GM21576 (cell line): ENCODE results near the gene PPP2R1B.
A peak's percentile ranks its signal among the peaks of the same experiment; 100 is the strongest.

Experiments used
- ATAC-seq: cut with Tn5 transposase; IDR thresholded peaks from one replicate; pipeline ENCODE4 v1.9.1; 2021; ENCODE audit warnings: mild to moderate bottlenecking, moderate library complexity; ENCODE audit not compliant: unreplicated experiment

PPP2R1B gene

DNA sequence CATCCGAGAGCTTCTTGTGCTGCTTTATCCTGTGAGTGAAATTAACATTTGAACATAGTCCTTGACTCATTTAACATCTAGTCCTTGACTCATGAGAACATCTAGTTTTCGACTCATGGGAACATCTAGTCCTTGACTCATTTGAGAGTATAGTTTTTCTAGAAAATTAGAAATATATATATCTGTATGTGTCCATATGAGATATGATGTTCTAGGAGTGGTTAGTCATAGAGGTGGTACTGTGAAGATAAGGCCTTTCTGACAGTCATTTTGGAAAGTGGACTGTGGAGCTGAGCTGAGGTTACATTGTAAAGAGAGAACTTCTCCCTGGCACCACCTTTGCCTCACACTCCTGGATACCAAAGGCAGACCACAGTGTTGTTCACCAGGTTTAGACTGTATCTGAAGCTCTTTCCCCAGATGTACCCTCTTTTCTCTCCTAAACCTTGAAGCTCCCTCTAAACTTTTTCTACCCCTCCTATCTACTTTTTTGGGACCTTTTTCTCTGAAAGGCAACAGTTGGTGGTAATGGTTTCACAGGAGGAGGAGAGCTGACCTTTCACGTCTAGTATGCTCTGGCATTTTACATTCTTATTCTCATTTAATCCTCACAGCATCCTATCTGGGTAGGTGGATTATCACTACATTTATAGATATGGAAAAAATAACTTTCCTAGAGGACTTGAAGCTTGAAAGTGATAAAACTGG lies 67.2 kb downstream of the PPP2R1B start:
- ATAC-seq, result no peak

DNA sequence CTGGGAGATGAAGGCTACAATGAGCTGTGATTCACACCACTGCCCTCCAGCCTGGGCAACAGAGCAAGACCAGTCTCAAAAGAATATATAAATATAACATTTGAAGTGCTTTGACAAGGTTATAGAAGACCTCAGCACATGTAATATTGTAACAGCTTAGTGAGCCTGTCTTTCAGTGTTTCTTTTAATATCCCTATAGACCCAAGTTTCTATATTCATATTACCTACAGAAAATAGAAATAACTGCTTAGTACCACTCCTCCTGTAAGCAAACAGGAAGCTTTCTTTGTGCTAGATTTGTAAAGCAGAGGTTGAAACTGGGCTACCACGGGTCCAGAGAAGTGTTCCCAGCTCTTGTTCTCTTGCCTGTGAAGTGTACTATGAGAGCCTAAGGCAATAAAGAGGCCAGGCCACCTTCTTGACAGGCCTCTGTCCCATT lies 68.2 kb downstream of the PPP2R1B start:
- ATAC-seq, result peak; percentile 39

DNA sequence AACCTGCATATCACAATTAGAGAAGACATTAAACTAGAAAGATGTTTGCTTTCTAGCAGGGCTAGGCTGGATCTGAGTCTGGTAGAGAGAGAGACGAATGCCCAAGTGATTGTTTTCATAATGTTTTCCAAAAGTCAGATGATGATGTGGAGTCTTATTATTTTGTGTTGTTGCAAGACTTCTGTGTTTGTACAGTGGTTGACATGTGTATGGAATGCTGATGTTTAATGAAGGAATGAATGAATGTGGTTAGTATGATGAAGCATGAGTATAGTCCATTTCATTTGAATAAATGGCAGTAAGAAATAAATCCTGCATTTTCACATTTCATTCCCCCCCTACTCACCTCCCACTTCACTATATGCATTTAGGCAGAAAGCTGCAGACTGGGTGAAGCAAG lies 69.6 kb downstream of the PPP2R1B start:
- ATAC-seq, result no peak

DNA sequence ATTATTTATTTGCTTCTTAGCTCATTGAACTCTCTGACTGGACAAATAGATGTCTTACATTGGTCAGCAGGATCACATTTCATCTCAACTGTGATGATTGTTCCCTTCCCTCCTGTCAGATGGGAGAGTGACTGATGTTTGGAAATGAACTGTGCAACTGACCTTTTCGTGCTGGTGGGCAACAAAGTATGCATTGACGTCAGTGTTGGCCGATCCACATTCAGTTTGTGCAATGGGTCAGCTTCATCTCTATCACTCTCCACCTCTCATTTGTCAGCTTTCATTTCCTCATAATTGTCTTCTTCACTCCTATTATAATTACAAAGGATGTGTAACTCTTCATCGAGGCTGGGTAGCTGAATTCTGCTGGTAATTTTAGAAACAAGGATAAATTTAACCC lies 71.3 kb downstream of the PPP2R1B start:
- ATAC-seq, result no peak

DNA sequence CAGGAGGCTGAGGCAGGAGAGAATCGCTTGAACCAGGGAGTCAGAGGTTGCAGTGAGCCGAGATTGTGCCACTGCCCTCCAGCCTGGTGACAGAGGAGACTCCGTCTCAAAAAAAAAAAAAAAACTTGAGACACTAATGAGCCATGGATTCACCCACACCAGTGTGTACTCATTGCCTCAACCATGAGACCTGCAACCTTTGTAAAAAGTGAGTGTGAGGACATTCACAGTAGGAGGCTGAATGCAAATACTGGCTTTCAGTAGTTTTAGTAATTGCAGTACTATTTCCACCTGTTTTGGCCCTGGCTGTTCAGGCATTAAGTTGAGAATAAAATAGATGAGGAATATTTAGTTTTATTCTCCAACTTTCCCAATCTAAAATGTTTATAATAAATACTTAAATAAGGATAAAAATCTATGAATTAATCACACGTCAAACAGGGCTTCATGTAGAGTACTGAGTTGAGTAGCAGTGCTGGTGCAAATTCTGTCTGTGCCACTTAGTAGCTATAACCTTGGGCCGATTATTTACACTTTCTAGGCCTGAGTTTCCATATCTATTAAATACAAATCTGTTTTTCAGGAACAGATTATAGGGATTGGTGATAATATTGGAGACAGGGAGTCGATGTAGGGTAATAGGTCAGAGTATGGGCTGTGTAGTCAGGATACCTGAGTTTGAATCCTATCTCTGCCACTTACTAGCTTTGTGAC lies 72.8 kb downstream of the PPP2R1B start:
- ATAC-seq, result no peak

DNA sequence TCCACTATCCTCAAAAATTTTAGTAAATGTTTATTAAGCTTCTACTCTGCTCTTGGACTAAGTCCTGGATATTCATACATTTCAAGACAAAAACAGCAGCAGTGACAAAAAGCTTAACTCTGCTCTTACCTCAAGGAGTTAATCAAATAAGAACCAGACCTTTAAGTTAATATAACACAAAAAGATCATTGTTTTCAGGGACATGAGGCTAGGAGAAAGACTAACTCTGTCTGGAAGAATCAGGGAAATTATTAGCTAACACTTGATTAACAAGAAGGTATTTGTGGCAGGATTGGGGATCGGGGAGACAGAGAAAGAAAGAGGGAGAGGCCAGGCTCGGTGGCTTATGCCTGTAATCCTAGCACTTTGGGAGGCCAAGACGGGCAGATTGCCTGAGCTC lies 74.4 kb downstream of the PPP2R1B start:
- no peak for ATAC-seq

DNA sequence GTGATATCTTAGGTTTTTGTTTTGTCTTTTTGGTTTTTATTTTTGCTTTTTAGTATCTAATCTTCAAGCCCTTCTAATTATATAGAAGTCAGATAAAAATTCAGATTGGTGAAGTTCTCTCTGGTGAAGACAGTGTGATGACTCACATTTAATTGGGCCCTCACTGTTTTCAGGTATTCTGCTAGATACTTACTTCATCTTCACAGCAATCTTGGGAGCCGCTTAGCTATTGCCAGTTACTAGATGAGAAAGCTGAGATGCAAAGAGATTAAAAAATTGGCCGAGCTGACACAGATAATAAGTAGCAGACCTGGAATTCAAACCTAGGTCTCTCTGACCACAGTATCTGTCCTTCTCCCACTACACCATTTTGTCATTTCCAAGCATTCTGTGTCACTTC lies 75.0 kb downstream of the PPP2R1B start:
- ATAC-seq, result no peak

DNA sequence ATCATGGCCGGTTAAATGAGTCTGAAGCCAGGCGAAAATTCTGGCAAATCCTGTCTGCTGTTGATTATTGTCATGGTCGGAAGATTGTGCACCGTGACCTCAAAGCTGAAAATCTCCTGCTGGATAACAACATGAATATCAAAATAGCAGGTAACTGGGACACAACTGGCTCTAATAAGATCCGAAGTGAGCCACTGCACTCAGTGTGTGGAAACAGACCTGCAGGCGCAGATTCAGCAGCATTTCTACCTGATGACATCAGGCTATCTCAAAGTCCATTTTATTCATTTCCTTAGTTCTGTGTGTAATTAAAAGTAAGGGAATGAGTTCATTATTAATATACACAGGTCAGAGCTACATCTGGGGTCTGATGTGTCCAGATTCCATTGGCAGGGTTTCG lies 78.2 kb downstream of the PPP2R1B start:
- ATAC-seq, result no peak

DNA sequence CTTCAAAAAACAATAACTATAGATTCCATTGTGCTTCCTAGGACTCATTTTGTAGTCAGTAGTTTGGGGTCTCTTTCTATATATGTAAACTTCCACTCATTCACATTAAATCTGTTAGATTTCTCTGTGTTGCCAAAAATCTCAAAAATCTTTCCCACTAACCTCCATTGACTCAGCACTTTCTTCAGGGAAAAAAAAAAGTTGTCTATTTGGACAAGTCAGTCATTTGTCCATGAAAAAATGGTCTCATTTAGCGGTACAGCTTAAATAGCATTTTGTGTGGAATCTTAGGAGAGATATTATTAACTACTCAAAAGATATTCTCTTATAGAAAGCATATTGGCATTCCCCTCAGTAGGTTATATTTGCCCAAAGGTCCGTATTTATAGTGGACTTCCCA lies 81.9 kb downstream of the PPP2R1B start:
- no peak for ATAC-seq

DNA sequence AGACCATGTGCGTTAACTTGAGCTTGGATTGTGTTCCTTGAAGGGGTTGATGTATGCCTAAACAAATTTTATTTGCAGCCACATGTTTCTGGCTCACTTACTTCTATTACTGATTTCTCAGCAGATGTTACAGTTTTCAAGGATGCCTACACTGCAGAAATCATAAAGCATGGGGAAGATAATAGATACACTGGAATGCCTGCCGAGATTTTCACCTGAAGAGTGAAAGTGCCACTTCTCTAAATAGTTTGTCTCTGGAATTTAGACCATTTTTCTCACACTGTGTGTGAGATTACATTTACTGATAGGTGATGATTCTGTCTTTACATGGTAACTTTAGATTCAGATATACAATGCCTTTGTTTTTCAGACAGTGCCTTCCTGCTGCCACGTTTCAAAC lies 82.4 kb downstream of the PPP2R1B start:
- ATAC-seq, result no peak

DNA sequence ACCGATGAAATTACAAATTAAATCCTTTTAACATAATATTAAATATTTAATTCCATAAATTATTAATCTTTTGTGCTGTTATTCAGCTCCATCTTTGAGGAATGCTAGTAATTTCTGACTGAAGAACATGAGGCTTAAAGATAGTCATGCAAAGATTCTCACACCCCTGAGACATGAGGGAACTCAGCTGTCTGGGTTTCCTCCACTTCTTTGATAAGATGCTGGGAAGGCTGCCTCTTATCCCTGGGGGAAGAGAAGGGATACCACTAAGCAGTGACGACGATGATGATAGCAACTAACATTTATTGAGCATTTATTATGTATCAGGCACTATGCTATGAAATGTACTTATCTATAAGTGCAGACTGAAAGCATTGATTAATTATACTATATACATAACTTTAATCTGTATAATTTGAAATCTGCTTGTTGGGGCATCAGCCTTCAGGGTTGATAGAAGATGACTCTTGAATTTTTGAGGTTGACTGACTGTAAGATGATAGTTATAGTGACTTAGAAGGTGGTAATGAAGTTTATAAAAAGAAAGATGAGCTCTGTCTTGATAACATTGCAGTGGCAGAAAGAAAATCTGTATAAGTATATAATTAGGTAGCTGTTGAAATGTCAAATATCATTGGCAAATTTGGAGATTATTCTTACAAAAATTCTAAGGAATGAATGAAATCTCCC lies 85.6 kb downstream of the PPP2R1B start:
- ATAC-seq, result no peak
